ENCODE results near the gene DTNBP1.
A peak's percentile ranks its signal among the peaks of the same experiment; 100 is the strongest.

The DTNBP1 gene

GRCh38 chr6:15512126-15512525 lies 150.7 kb downstream of the DTNBP1 start:
- no peak for DNase-seq

GRCh38 chr6:15511248-15512125 lies 151.3 kb downstream of the DTNBP1 start:
- DNase-seq: no peak

DNA sequence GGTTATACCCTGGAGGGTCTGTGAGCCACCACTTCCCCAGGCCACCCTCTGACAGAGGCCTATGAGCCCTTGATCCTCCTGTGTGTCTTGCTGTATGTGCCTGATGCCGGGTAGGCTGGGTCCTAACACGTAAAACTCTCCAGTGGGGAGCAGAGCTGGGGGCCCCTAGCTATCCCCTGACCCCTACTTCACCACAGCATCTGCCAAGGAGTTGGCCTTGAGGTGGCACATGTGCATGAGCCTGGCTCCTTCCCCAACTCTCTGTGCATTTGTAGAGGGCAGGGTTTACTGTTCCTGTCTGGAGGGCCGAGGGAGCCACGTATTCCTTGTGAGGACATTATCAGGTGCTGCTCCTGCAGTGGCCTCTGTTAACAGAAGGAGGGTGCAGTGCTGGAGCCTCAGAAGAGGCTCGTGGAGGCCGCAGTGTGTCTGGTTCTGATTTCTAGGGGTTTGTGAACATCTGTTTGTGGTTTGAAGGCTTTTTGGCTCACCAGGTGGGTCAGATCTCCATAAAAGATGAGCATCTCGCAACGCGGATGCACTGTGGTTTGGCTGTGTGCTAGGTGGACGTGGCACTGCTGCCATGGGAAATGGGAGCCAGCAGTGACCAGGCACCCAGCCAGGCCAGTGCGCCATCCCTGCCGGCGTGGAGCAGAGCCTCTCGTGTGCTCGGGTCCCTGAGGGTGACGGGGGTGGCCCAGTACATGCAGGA lies 152.1 kb downstream of the DTNBP1 start:
- DNase-seq: no peak

DNA sequence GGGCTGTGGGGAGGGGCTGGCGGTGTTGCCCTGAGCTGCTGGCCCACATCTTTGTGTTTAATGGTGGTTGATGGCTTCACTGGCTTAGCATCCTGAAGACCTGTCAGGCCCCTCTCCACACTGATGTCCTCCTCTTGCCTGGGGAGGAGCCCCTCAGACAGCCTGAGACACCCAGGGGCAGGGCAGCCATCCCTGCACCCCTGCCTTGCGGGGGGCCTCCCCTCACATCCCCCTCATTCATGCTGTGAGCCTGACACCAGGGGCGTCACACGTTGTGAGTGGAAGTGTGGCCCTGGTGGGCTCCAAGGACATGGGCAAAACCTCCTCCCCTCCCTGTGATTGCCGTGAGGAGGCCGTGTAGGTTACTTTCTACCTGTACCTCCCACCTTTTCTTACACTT lies 152.7 kb downstream of the DTNBP1 start:
- no peak for DNase-seq

GRCh38 chr6:15509335-15509933 lies 153.4 kb downstream of the DTNBP1 start:
- DNase-seq: peak; percentile 62

DNA sequence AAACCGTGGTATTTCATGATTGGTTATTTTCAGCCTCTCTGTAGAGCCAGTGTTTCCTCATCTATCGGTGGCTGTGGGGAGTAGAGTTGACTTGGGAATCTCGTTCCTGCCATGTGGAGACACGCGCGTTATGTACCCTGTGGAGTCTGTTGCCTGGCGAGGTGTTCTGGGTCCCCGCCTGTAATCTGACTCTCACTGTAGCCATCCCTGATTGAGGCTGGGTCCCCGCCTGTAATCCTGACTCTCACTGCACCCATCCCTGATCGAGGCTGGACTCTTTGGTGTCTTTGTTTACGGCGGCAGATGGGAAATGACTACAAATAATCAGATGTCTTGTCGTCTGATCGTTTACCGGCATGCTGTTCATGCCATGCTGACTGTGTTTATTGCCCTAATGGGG lies 153.9 kb downstream of the DTNBP1 start:
- no peak for DNase-seq

DNA sequence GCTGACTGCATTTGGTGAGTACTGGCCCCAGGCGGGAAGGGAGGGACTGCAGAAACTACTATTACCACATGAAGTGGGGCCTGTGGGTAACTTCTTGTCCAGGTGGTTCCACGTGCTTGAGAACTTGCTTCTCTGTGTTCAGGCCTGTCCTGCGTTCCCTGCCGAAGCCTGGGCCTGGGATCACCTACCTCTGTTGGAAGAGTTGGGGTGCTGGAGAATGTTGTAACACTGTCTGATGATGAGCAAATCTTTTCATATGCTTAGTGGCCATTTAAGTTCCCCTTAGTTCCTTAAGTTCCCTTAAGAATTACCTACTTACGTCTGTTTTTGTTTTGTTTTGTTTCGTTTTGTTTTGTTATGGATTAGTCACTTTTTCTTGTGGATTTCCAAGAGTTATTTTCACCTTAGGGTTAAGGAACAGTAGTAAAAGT lies 154.4 kb downstream of the DTNBP1 start:
- peak; percentile 33 for DNase-seq

GRCh38 chr6:15507746-15508145 lies 155.1 kb downstream of the DTNBP1 start:
- no peak for DNase-seq

- DNase-seq: no peak
These were observed 155.6 kb downstream of the DTNBP1 start for GRCh38 chr6:15507221-15507620.

DNA sequence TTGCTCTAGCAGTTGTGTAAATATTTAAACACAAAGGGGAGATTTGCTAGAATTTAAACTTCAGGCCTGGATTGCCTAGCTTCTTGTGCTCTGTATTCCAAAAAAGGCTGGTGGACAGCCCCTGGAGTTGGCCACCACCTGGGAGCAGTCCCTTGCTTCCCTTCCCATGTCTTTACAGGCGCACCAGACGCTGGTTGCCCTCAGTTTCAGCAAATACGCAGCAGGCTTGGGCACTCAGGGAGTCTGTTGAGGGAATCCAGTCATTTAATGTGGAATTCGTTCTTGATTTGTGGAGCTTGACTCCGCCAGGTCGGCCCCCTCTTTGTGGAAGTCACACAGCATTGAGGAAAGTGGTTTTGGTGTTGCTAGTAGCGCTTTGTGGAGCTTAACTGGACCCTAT lies 156.8 kb downstream of the DTNBP1 start:
- no peak for DNase-seq

DNA sequence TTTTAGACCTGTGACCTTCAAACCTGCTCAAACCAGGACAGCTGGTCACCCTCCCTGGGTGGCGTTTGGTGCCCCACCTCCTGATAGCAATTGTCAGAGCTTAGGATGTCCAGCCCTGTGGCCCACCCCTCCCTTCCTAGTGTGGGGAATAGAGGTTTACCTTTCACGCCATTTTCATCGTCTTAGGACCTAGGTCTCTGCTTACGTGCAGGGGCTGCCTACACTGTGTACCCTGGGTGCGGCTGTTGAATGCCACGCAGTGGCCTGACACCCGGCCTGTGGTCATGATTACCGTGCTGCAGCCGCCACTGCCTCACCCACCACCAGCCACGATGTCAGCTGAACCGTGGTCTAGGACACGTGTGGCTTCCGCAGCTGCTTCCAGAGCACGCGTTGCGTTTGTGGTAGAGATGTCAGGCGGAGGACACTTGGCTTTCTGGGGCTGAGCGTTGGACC lies 157.3 kb downstream of the DTNBP1 start:
- peak; percentile 44 for DNase-seq

- peak; percentile 63 for DNase-seq
These were observed 158.1 kb downstream of the DTNBP1 start for GRCh38 chr6:15504581-15505350.

DNA sequence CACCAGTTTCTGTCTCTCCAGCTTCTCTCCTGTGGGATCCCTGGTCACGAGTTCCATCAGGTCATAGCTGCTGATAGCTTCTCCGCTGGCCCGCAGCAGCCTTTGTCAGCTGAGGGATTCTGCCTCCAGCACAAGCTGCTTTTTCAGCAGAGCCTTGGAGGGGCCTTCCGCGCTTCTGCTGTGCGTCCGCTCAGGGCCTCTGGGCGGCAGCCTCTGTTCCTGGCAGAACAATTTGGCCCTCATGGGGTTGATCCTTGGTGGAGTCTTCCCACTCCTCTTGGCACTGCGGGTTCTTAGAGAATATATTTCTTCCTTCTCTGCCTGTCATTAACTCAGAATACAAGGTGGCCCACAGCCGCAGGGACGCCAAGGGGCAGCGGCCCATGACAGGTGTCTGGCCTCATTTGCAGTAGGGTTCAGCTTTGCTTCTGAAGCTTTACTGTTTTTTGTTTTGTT lies 158.8 kb downstream of the DTNBP1 start:
- no peak for DNase-seq

- DNase-seq: no peak
These were observed 159.5 kb downstream of the DTNBP1 start for GRCh38 chr6:15503346-15503680.

- DNase-seq: no peak
These were observed 160.1 kb downstream of the DTNBP1 start for GRCh38 chr6:15502446-15503345.

DNA sequence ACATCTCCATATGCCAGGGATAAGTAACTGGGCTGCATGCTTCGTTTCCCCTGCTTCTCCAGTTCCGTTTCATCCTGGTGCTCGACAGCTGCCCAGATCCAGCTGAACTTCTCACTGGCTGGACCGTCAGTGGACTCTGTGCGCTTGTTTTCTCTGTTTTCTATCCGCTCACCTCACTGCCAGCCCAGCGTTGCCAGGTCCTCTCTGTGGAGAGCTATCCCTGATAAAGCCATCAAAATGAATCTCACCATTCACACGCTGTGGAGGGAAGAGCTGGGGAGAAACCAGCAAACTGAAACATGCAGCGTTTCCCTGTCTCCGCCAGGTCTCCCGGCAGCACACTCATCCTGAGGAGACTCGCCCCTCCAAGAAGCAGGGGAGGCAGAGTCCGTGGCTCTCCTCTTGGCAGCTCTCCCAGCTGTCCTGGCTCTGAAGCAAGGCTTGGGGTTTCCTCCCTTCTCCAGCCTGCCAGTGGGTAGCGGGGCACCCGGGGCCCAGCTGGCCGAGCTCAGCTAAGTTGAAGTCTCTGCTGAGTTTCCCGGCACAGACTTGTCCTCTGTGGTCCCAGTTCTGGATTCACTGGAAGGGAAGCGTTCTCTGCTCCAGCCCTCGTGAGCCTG lies 160.9 kb downstream of the DTNBP1 start:
- DNase-seq: peak; percentile 32

GRCh38 chr6:15500901-15501825 lies 161.7 kb downstream of the DTNBP1 start:
- no peak for DNase-seq

DNA sequence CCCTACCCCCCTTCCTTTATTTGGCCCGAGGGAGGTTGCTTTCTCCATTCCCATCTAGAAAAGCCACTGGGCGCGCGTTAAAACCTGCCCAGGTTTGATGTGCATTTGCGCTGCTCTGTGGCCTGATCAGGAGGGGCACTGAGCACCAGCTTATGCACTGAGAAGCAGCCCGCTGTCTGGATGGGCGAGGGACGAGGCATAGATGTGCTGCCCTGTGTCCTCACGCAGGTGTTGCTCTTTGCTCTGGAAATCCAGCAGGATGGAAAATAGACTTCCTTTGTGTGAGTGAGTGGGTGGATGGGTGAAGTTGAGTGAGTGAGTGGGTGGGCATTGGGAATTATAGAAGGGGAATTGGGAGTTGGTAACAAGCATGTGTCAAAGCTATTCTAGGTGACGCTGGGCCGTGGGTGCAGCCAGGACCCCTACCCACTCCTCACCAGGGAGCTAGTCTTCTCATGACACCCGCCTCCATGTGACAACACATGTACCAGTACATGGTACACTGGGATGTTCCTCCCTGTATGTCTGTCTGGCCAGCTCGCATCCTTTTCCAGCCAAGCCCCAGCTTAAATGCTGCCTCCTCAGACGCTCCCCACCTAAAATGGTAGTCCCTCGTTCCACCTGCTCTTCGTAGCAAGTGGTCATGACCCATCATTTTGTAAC lies 162.6 kb downstream of the DTNBP1 start:
- no peak for DNase-seq

DNA sequence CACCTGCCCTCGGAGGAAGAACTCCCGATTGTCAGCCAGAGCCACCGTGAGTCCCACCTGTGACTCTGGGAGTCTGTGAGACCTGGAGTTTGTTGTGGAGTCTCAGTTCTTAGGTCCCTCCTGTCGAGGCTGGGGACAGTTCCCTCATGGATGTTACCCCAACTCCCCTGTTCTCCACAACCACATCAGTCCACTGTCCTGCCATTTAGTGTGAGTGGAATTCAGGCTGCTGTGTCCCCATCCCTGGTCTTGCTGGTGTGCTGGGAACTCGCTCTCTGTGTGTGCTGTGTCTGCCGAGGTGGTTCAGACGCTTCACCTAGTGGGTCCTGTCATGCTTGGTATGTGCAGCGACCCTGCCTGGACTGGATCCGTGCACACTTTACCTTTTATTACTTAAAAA lies 163.2 kb downstream of the DTNBP1 start:
- no peak for DNase-seq

GRCh38 chr6:15499125-15499524 lies 163.7 kb downstream of the DTNBP1 start:
- DNase-seq: no peak

All from MV-4-11 (cell line).